ENCODE measurements around the gene RPUSD2.

DNA sequence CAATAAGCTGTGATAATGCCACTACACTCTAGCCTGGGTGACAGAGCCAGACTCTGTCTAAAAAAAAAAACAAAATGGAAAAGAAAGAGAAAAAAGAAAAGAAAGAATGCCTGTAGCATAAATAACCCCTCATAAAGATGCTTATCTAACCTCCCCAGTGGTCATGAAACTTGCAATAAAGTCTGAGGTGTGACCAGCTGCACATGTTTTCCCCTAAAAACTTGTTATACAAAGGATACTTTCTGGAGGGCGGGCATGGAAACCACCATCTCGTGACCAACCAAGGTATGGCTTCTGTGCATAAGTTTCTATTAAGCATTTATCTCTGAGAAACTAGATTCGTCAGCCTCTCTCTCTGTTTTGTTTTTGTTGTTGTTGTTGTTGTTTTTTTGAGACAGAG lies 26.0 kb upstream of the RPUSD2 start:
- TF ChIP-seq CTCF (IDR thresholded peaks at IDR 0.05; ENCODE audit: extremely low read depth in 1 of 2, insufficient read depth in 1 of 2, low read depth in 1 of 2, low read length in 2 of 2) (no peak), POLR2A (IDR thresholded peaks at IDR 0.05; ENCODE audit: low read depth, low read length) (no peak), EZH2 (IDR thresholded peaks at IDR 0.05; ENCODE audit: borderline replicate concordance, low read depth, low read length, severe bottlenecking) (no peak), JUN (IDR thresholded peaks at IDR 0.05; ENCODE audit: borderline replicate concordance, insufficient read depth, insufficient read length, low read depth) (no peak), MAX (IDR thresholded peaks at IDR 0.05; ENCODE audit: insufficient read depth, insufficient read length) (no peak), POLR2AphosphoS5 (IDR thresholded peaks at IDR 0.05; ENCODE audit: insufficient read depth, low read depth, low read length) (no peak), FOS (IDR thresholded peaks at IDR 0.05; ENCODE audit: borderline replicate concordance, insufficient read depth, low read length) (no peak), MYC (IDR thresholded peaks at IDR 0.05; ENCODE audit: low read depth, low read length) (no peak)
